Esophagus squamous epithelium (tissue), 4 donors: ENCODE measurements around the gene MXRA5.

Experiments used
- POLR2A ChIP-seq, 4 donors: fragments of 450-650 bp; IDR thresholded peaks; one replicate each; pipeline ENCODE4 v1.6.1; 2017; ENCODE audit warnings: antibody characterized with exemption in 4 of 4, mild to moderate bottlenecking in 4 of 4, moderate library complexity in 3 of 4
- TF ChIP-seq, protein P1 (sequence below), 6 experiments: fragments of 450-650 bp in 4 of 6; fragments of 200-600 bp in 2 of 6; sonication (generic) in 2 of 6; IDR thresholded peaks; one replicate each; pipeline ENCODE4 v1.5.1; 2016 to 2019; ENCODE audit warnings: antibody characterized with exemption in 6 of 6, mild to moderate bottlenecking in 4 of 6, moderate library complexity in 4 of 6

DNA sequence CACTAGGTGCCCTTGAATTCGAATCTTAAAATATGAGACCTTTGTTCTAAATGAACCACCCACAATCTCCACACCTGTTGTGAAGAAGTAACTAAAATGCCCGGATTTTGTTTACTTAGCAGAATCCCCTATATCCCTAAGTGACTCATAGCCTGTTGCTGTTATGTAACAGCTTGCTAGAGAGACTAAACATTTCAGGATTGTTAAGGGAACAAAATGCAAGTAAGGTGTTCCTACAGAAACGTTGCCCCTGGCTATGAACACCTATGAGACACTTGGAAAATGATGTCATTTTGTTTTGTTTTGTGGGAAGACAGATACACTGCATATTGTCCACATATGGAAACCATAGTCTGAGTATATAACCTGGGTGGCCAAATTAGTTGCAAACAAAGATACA, 24.2 kb upstream of the MXRA5 start:
- TF ChIP-seq, protein P1, sequence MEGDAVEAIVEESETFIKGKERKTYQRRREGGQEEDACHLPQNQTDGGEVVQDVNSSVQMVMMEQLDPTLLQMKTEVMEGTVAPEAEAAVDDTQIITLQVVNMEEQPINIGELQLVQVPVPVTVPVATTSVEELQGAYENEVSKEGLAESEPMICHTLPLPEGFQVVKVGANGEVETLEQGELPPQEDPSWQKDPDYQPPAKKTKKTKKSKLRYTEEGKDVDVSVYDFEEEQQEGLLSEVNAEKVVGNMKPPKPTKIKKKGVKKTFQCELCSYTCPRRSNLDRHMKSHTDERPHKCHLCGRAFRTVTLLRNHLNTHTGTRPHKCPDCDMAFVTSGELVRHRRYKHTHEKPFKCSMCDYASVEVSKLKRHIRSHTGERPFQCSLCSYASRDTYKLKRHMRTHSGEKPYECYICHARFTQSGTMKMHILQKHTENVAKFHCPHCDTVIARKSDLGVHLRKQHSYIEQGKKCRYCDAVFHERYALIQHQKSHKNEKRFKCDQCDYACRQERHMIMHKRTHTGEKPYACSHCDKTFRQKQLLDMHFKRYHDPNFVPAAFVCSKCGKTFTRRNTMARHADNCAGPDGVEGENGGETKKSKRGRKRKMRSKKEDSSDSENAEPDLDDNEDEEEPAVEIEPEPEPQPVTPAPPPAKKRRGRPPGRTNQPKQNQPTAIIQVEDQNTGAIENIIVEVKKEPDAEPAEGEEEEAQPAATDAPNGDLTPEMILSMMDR (IDR thresholded peaks at IDR 0.05) = no peak
- TF ChIP-seq POLR2A (IDR thresholded peaks at IDR 0.05) = no peak
